ENCODE data around the gene WDR81. TPM values are rescaled to one million over a fixed set of nuclear protein-coding genes. Genes with fewer than 3 reads are reported as not detected.
A peak's percentile ranks its signal among the peaks of the same experiment; 100 is the strongest.
"Not testable (repeated sequence)": the region's sequence is repeated elsewhere in the genome, so short reads cannot be mapped to it uniquely, and the experiment has no call there.

WDR81 gene
- total RNA-seq, 1 donor from 2014 or later = 13.2 TPM

DNA sequence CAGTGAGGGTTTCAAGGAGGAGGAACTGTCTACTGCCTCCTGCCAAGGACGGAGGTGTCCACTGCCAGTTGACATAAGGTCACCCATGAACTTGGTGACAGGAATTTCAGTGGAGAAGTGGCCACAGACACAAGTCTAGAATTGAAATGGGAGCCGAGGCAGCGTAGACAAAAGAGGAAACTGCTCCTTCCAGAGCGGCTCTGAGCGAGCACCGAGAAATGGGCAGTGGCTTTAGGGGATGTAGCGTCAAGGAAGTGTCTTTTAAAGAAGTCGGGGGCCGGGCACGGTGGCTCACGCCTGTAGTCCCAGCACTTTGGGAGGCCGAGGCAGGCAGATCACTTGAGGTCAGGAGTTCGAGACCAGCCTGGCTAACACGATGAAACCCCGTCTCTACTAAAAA is 34.3 kb downstream of the WDR81 start:
- H3K27ac Mint-ChIP-seq (ENCODE audit: unreplicated experiment) = no peak overlapping the region

DNA sequence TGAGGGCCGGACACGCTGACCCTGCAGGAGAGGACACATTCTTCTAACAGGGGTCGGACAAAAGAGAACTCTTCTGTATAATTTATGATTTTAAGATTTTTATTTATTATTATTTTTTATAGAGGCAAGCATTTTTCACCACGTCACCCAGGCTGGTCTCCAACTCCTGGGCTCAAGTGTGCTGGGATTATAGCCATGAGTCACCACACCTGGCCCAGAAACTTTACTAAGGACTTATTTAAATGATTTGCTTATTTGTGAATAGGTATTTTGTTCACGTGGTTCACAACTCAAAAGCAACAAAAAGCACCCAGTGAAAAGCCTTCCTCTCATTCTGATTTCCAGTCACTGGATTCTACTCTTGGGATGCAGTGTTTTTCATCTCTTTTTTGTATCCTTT is 35.0 kb downstream of the WDR81 start:
- TF ChIP-seq, protein P1, sequence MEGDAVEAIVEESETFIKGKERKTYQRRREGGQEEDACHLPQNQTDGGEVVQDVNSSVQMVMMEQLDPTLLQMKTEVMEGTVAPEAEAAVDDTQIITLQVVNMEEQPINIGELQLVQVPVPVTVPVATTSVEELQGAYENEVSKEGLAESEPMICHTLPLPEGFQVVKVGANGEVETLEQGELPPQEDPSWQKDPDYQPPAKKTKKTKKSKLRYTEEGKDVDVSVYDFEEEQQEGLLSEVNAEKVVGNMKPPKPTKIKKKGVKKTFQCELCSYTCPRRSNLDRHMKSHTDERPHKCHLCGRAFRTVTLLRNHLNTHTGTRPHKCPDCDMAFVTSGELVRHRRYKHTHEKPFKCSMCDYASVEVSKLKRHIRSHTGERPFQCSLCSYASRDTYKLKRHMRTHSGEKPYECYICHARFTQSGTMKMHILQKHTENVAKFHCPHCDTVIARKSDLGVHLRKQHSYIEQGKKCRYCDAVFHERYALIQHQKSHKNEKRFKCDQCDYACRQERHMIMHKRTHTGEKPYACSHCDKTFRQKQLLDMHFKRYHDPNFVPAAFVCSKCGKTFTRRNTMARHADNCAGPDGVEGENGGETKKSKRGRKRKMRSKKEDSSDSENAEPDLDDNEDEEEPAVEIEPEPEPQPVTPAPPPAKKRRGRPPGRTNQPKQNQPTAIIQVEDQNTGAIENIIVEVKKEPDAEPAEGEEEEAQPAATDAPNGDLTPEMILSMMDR (conservative IDR thresholded peaks at IDR 0.05) = no peak
- Mint-ChIP-seq H3K4me1 (peaks cover 35% of the 10 kb centered on the region), H3K4me3 (no peak overlapping the region), H3K36me3 (ENCODE audit: low read depth) (no peaks in the 10 kb centered on the region), H3K27me3 (ENCODE audit: low read depth) (no peaks in the 10 kb centered on the region), H3K9me3 (no peaks in the 10 kb centered on the region), H3K27ac (ENCODE audit: unreplicated experiment) (no peak overlapping the region)
- no peak for DNase-seq (ENCODE audit: low read depth, low spot score)

More for the DNA sequence above, 34.3 kb downstream of the WDR81 start:
- H3K36me3 Mint-ChIP-seq (ENCODE audit: low read depth) = no peaks in the 10 kb centered on the region
- no peaks in the 10 kb centered on the region for H3K27me3 Mint-ChIP-seq (ENCODE audit: low read depth)
- H3K4me1 Mint-ChIP-seq = peaks cover 28% of the 10 kb centered on the region
- no peak overlapping the region for H3K4me3 Mint-ChIP-seq
- TF ChIP-seq, protein P1 (conservative IDR thresholded peaks at IDR 0.05) = no peak
- no peaks in the 10 kb centered on the region for H3K9me3 Mint-ChIP-seq
- DNase-seq (ENCODE audit: low read depth, low spot score) = no peak

DNA sequence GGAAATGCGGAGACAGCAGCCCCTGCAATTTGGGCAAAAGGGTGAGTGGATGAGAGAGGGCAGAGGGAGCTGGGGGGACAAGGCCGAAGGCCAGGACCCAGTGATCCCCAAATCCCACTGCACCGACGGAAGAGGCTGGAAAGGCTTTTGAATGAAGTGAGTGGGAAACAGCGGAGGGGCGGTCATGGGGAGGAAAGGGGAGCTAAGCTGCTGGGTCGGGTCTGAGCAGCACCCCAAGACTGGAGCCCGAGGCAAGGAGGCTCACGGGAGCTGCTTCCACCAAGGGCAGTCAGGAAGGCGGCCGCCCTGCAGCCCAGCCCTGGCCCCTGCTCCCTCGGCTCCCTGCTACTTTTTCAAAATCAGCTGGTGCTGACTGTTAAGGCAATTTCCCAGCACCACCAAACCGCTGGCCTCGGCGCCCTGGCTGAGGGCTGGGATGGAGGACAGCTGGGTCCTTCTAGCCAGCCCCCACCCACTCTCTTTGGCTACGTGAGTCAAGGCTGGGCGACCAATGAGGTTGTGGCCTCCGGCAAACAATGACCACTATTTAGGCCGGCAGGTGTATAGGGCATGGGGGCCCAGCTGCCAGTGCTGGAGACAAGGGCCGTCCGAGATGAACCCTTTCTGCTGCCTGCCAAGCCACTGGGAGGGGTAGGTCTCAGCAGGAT is 37.9 kb downstream of the WDR81 start:
- Mint-ChIP-seq H3K27ac (ENCODE audit: unreplicated experiment) (no peak overlapping the region), H3K36me3 (ENCODE audit: low read depth) (no peaks in the 10 kb centered on the region), H3K9me3 (no peaks in the 10 kb centered on the region), H3K4me1 (peaks cover 30% of the 10 kb centered on the region), H3K27me3 (ENCODE audit: low read depth) (no peaks in the 10 kb centered on the region), H3K4me3 (no peak overlapping the region)
- no peak for DNase-seq (ENCODE audit: low read depth, low spot score)
- TF ChIP-seq, protein P1 (conservative IDR thresholded peaks at IDR 0.05) = no peak

DNA sequence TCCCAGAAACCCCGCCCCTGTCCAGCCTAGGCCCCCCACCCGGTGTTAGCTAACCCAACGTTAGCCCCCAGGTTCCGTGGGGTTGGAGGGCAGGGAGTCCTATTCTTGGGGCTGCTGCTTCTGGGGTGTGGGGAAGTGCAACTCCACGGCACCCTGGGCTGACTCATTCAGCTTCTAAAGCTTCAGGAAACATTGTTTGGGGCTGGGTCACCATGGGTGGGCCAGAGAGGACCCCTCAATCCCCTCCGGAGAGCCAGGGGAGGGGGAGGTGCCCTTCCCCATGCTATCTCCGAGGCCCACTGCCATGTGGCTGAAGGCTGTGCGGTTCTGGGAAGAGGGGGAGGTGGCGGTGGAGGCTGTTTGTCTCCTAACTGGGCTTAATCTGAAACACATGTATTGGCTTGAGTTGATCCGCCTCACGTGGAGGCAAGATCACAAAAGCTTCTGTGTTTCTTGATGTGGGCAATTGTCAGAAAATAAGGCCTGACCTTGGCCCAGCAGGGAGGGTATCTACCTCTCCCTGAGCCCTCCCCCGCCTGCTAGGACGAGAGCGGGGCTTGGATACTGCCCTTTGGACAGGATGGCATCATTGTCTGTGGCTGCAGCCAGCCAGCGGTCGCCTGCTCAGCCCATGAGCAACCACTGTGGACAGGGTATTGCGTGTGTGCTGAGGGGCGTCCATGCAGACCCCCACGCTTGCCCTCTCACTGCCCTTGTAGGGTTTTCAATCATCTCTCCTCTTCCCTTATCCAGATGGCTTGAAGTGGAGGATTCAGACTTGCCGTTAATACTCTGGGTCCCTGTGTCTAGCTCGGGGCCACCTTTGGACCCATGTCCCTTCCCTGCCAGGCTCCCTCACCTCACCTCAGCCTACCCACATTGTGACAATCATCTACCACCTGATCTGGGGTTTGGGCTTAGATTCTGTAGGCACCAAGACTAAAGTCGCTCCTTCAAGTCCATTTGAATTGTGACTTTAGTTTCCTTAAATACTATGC is 38.7 kb downstream of the WDR81 start:
- TF ChIP-seq, protein P1 (conservative IDR thresholded peaks at IDR 0.05) = no peak
- peaks cover 34% of the 10 kb centered on the region for H3K4me1 Mint-ChIP-seq
- H3K27me3 Mint-ChIP-seq (ENCODE audit: low read depth) = no peaks in the 10 kb centered on the region
- peak overlapping the region; percentile 62 for H3K4me3 Mint-ChIP-seq
- H3K9me3 Mint-ChIP-seq = no peaks in the 10 kb centered on the region
- H3K36me3 Mint-ChIP-seq (ENCODE audit: low read depth) = no peaks in the 10 kb centered on the region
- peak overlapping the region; percentile 89 for H3K27ac Mint-ChIP-seq (ENCODE audit: unreplicated experiment)
- DNase-seq (ENCODE audit: low read depth, low spot score) = no peak

DNA sequence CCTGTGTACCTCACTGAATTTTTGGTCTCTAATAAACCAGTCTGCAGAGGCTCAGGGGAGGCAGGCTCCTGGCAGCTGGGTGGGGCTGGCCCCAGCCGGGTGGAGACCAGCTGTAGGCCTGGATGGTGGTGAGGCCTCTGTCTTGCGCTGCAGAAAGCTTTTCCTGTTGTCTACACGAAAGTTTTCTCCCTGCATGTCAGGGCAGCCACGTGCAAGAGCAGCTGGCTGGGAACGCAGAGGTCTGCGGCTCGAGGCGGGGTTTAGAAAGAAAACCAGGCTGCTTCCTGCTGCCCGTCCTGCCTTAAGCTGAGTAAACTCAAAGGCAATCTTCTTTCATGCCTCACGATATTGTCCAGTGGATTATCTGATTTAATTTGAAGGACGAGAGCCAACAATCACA is 39.8 kb downstream of the WDR81 start:
- Mint-ChIP-seq H3K27me3 (ENCODE audit: low read depth) (peaks cover under 1% of the 10 kb centered on the region), H3K36me3 (ENCODE audit: low read depth) (no peaks in the 10 kb centered on the region), H3K4me1 (peaks cover 34% of the 10 kb centered on the region), H3K9me3 (no peaks in the 10 kb centered on the region), H3K27ac (ENCODE audit: unreplicated experiment) (no peak overlapping the region), H3K4me3 (no peak overlapping the region)
- DNase-seq (ENCODE audit: low read depth, low spot score) = no peak
- TF ChIP-seq, protein P1 (conservative IDR thresholded peaks at IDR 0.05) = no peak

DNA sequence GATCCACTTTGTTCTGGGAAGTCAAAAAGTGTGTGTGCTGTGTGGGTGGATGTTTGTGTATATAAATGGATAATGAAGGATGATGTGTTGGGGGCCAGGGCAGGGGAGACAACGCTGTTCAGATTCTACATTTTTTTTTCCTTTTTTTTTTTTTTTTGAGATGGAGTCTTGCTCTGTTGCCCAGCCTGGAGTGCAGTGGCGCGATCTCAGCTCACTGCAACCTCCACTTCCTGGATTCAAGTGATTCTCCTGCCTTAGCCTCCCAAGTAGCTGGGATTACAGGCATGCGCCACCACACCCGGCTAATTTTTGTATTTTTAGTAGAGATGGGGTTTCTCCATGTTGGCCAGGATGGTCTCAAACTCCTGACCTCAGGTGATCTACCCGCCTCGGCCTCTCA is 40.2 kb downstream of the WDR81 start:
- peaks cover 38% of the 10 kb centered on the region for H3K4me1 Mint-ChIP-seq
- H3K27ac Mint-ChIP-seq (ENCODE audit: unreplicated experiment); H3K9me3 Mint-ChIP-seq; H3K27me3 Mint-ChIP-seq (ENCODE audit: low read depth); H3K36me3 Mint-ChIP-seq (ENCODE audit: low read depth); H3K4me3 Mint-ChIP-seq; DNase-seq (ENCODE audit: low read depth, low spot score): not testable (repeated sequence)

Data from neural crest cell (in vitro differentiated cells).